GM12801 (cell line): ENCODE results near the gene RBBP8NL.

Experiments
- CTCF ChIP-seq: IDR thresholded peaks from one replicate; pipeline ENCODE4 v1.5.1; 2011; ENCODE audit warnings: control low read depth; ENCODE audit not compliant: insufficient read length; ENCODE audit errors: extremely low read depth

The RBBP8NL gene

GRCh38 chr20:62472941-62473585 is 45.7 kb upstream of the RBBP8NL start:
- TF ChIP-seq CTCF = no peak

GRCh38 chr20:62472138-62472940 is 45.0 kb upstream of the RBBP8NL start:
- TF ChIP-seq CTCF = no peak

- no peak for TF ChIP-seq CTCF
Observed at GRCh38 chr20:62470459-62470858, 43.1 kb upstream of the RBBP8NL start.

- no peak for TF ChIP-seq CTCF
Observed at GRCh38 chr20:62470001-62470400, 42.7 kb upstream of the RBBP8NL start.

GRCh38 chr20:62469352-62469751 is 42.0 kb upstream of the RBBP8NL start:
- no peak for TF ChIP-seq CTCF

GRCh38 chr20:62466806-62467537 is 39.6 kb upstream of the RBBP8NL start:
- no peak for TF ChIP-seq CTCF

- TF ChIP-seq CTCF = no peak
Observed at GRCh38 chr20:62466072-62466760, 38.9 kb upstream of the RBBP8NL start.
